Neural progenitor cell (in vitro differentiated cells): ENCODE results near the gene IRAK1.

Source experiments
- EZH2 ChIP-seq: fragments of 200-600 bp; sonication (generic); IDR thresholded peaks from 2 replicates; pipeline ENCODE4 v1.6.1; 2017; ENCODE audit warnings: antibody characterized with exemption, mild to moderate bottlenecking, moderate library complexity
- EZH2phosphoT487 ChIP-seq: fragments of 200-600 bp; sonication (generic); IDR thresholded peaks from 2 replicates; pipeline ENCODE4 v1.6.1; 2017; ENCODE audit warnings: antibody characterized with exemption
- TF ChIP-seq, protein P1 (sequence below): fragments of 200-600 bp; sonication (generic); IDR thresholded peaks from 2 replicates; pipeline ENCODE4 v1.5.1; 2017; ENCODE audit warnings: antibody characterized with exemption, mild to moderate bottlenecking

GRCh38 chrX:153988493-153988892 lies 31.2 kb downstream of the IRAK1 start:
- TF ChIP-seq, protein P1, sequence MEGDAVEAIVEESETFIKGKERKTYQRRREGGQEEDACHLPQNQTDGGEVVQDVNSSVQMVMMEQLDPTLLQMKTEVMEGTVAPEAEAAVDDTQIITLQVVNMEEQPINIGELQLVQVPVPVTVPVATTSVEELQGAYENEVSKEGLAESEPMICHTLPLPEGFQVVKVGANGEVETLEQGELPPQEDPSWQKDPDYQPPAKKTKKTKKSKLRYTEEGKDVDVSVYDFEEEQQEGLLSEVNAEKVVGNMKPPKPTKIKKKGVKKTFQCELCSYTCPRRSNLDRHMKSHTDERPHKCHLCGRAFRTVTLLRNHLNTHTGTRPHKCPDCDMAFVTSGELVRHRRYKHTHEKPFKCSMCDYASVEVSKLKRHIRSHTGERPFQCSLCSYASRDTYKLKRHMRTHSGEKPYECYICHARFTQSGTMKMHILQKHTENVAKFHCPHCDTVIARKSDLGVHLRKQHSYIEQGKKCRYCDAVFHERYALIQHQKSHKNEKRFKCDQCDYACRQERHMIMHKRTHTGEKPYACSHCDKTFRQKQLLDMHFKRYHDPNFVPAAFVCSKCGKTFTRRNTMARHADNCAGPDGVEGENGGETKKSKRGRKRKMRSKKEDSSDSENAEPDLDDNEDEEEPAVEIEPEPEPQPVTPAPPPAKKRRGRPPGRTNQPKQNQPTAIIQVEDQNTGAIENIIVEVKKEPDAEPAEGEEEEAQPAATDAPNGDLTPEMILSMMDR: no peak
- TF ChIP-seq EZH2 (no peak), EZH2phosphoT487 (no peak)
